Activated gamma-delta T cell (primary cell): ENCODE results near the gene HMCN1.

Source experiments
- DNase-seq: peaks from one replicate; lab custom pipeline; 2025; lab: John Stamatoyannopoulos, UW

HMCN1 gene

GRCh38 chr1:186089940-186090339 is 355.7 kb downstream of the HMCN1 start:
- no peak for DNase-seq

- DNase-seq = no peak
These were observed 357.1 kb downstream of the HMCN1 start for GRCh38 chr1:186091222-186091720.

- no peak for DNase-seq
These were observed 359.2 kb downstream of the HMCN1 start for GRCh38 chr1:186093437-186093836.

- DNase-seq = no peak
These were observed 360.0 kb downstream of the HMCN1 start for GRCh38 chr1:186094172-186094571.

GRCh38 chr1:186099336-186100104 is 365.3 kb downstream of the HMCN1 start:
- no peak for DNase-seq

- DNase-seq = no peak
These were observed 367.9 kb downstream of the HMCN1 start for GRCh38 chr1:186102107-186102506.

- no peak for DNase-seq
These were observed 368.5 kb downstream of the HMCN1 start for GRCh38 chr1:186102547-186103148.

GRCh38 chr1:186104459-186104858 is 370.3 kb downstream of the HMCN1 start:
- no peak for DNase-seq

GRCh38 chr1:186112280-186112679 is 378.1 kb downstream of the HMCN1 start:
- no peak for DNase-seq

- DNase-seq = no peak
These were observed 379.3 kb downstream of the HMCN1 start for GRCh38 chr1:186113461-186113860.

- DNase-seq = no peak
These were observed 384.5 kb downstream of the HMCN1 start for GRCh38 chr1:186118724-186119123.

- no peak for DNase-seq
These were observed 388.6 kb downstream of the HMCN1 start for GRCh38 chr1:186122837-186123236.

GRCh38 chr1:186125035-186125434 is 390.8 kb downstream of the HMCN1 start:
- DNase-seq = no peak

- no peak for DNase-seq
These were observed 391.3 kb downstream of the HMCN1 start for GRCh38 chr1:186125511-186125910.

GRCh38 chr1:186129758-186130157 is 395.6 kb downstream of the HMCN1 start:
- DNase-seq = no peak

- no peak for DNase-seq
These were observed 404.9 kb downstream of the HMCN1 start for GRCh38 chr1:186139115-186139514.

GRCh38 chr1:186139701-186140100 is 405.5 kb downstream of the HMCN1 start:
- DNase-seq = no peak

- DNase-seq = no peak
These were observed 408.0 kb downstream of the HMCN1 start for GRCh38 chr1:186142159-186142558.

- no peak for DNase-seq
These were observed 408.7 kb downstream of the HMCN1 start for GRCh38 chr1:186142916-186143315.

- no peak for DNase-seq
These were observed 409.3 kb downstream of the HMCN1 start for GRCh38 chr1:186143481-186143880.

GRCh38 chr1:186144505-186144904 is 410.3 kb downstream of the HMCN1 start:
- DNase-seq = no peak

GRCh38 chr1:186146974-186147373 is 412.8 kb downstream of the HMCN1 start:
- no peak for DNase-seq

GRCh38 chr1:186149591-186149990 is 415.4 kb downstream of the HMCN1 start:
- DNase-seq = no peak
